AG04449 (cell line): ENCODE results near the gene PERM1.

Source experiments
- CTCF ChIA-PET: fragments of 350-600 bp; formaldehyde crosslinking; extraction: SDS; loops from one replicate; lab custom pipeline; 2021; ENCODE audit warnings: antibody characterized with exemption; lab: Yijun Ruan, JAX
- POLR2A ChIA-PET: fragments of 400-600, 350-600 bp; formaldehyde crosslinking; extraction: SDS; loops from one replicate; lab custom pipeline; 2020; ENCODE audit warnings: antibody characterized with exemption, inconsistent platforms; lab: Yijun Ruan, JAX
- DNase-seq: peaks from one replicate; pipeline ENCODE4 v3.0.0-alpha.2; 2010; ENCODE audit warnings: low read depth, low spot score
- H3K4me3 ChIP-seq: 2 replicates; pipeline ENCODE4 v1.5.1; 2011; ENCODE audit warnings: low read depth, mild to moderate bottlenecking, control low read depth, low read length
- CTCF ChIP-seq: IDR thresholded peaks from one replicate; pipeline ENCODE4 v1.5.1; 2011; ENCODE audit warnings: mild to moderate bottlenecking, moderate library complexity, low read length, control low read depth, inconsistent platforms; ENCODE audit not compliant: insufficient read depth; ENCODE audit errors: missing control alignments

PERM1 gene

GRCh38 chr1:983798-984475 lies 2.0 kb upstream of the PERM1 start:
- peak overlapping the region; percentile 40 for H3K4me3 ChIP-seq
- no peak for DNase-seq

GRCh38 chr1:982765-983436 lies 1.0 kb upstream of the PERM1 start:
- no peak for DNase-seq
- TF ChIP-seq CTCF = no peak
- H3K4me3 ChIP-seq = no peak overlapping the region
- ChIA-PET POLR2A (no interaction called here), CTCF (interaction anchor here (0.9 to 7.8 kb wide), 17 partner anchors 8 to 308 kb away, joined by 3 to 152 read pairs (median 10); partner anchors contain the start of genes HES4 and ISG15)

More at GRCh38 chr1:983798-984475, 2.0 kb upstream of the PERM1 start:
- ChIA-PET CTCF (interaction anchor here (0.6 to 7.8 kb wide), 37 partner anchors 9 to 360 kb away, joined by 3 to 152 read pairs (median 4); partner anchors contain the start of genes HES4, ISG15 and PLEKHN1), POLR2A (interaction anchor here (0.6 kb wide), 1 partner anchor 38 kb away, joined by 3 read pairs; no protein-coding TSS in a partner anchor)
- peak; percentile 91 for TF ChIP-seq CTCF

- CTCF ChIA-PET = interaction anchor here (0.7 to 7.8 kb wide), 9 partner anchors 10 to 309 kb away, joined by 3 to 152 read pairs (median 23); partner anchors contain the start of genes HES4 and ISG15
Measured at GRCh38 chr1:981491-981954, 370 bp downstream of the PERM1 start.

GRCh38 chr1:980602-981395 lies 1.1 kb downstream of the PERM1 start:
- no peak overlapping the region for H3K4me3 ChIP-seq
- POLR2A ChIA-PET = no interaction called here
- TF ChIP-seq CTCF = no peak
- no peak for DNase-seq
- CTCF ChIA-PET = interaction anchor here (0.7 to 7.8 kb wide), 8 partner anchors 9 to 310 kb away, joined by 3 to 152 read pairs (median 25); partner anchors contain the start of gene HES4

More at GRCh38 chr1:981491-981954, 370 bp downstream of the PERM1 start:
- DNase-seq = no peak
- POLR2A ChIA-PET = no interaction called here
- no peak overlapping the region for H3K4me3 ChIP-seq
- TF ChIP-seq CTCF = no peak

GRCh38 chr1:980137-980571 lies 1.7 kb downstream of the PERM1 start:
- ChIA-PET CTCF (interaction anchor here (5.0 to 7.8 kb wide), 4 partner anchors 12 to 311 kb away, joined by 21 to 152 read pairs (median 94); partner anchors contain the start of gene HES4), POLR2A (no interaction called here)
- no peak for TF ChIP-seq CTCF
- H3K4me3 ChIP-seq = no peak overlapping the region
- DNase-seq = no peak
